Mesenchymal stem cell (in vitro differentiated cells and primary cell): ENCODE measurements around the gene ATP6V1G2.

Source experiments
- DNase-seq: peaks from one replicate; pipeline ENCODE4 v3.0.0-alpha.2; 2013
- H2AFZ ChIP-seq: one replicate; pipeline ENCODE4 v1.6.1; 2013; ENCODE audit warnings: low read depth, mild to moderate bottlenecking, control low read depth, inconsistent platforms, low read length, moderate library complexity
- H2AK5ac ChIP-seq: 2 replicates; pipeline ENCODE4 v1.6.1; 2013; ENCODE audit warnings: low read length, moderate library complexity, mild to moderate bottlenecking, inconsistent platforms; ENCODE audit not compliant: severe bottlenecking
- H2BK120ac ChIP-seq: one replicate; pipeline ENCODE4 v1.6.1; 2013; ENCODE audit warnings: low read depth, mild to moderate bottlenecking, inconsistent platforms, low read length, moderate library complexity
- H2BK12ac ChIP-seq, 2 experiments: one replicate each; pipeline ENCODE4 v1.6.1; 2013; ENCODE audit warnings: inconsistent platforms in 2 of 2, low read length in 2 of 2, mild to moderate bottlenecking in 2 of 2, moderate library complexity in 2 of 2, control low read depth in 1 of 2
- H2BK15ac ChIP-seq: one replicate; pipeline ENCODE4 v1.6.1; 2013; ENCODE audit warnings: mild to moderate bottlenecking, low read depth, inconsistent platforms; ENCODE audit not compliant: poor library complexity, severe bottlenecking
- H2BK5ac ChIP-seq: 2 replicates; pipeline ENCODE4 v1.6.1; 2013; ENCODE audit warnings: low read depth, mild to moderate bottlenecking, low read length, control low read depth, inconsistent platforms; ENCODE audit not compliant: poor library complexity, severe bottlenecking
- H3K14ac ChIP-seq, 2 experiments: one replicate each; pipeline ENCODE4 v1.6.1; 2013; ENCODE audit warnings: inconsistent platforms in 2 of 2, low read length in 2 of 2, control low read depth in 1 of 2, mild to moderate bottlenecking in 1 of 2, moderate library complexity in 1 of 2
- H3K18ac ChIP-seq, 2 experiments: one replicate each; pipeline ENCODE4 v1.6.1; 2013; ENCODE audit warnings: inconsistent platforms in 2 of 2, low read length in 2 of 2, control low read depth in 1 of 2, low read depth in 1 of 2, mild to moderate bottlenecking in 1 of 2
- H3K23ac ChIP-seq, 2 experiments: one replicate each; pipeline ENCODE4 v1.6.1; 2013; ENCODE audit warnings: inconsistent platforms in 2 of 2, low read length in 2 of 2, mild to moderate bottlenecking in 2 of 2, moderate library complexity in 2 of 2, control low read depth in 1 of 2
- H3K27ac ChIP-seq: 2 replicates; pipeline ENCODE4 v1.5.1; 2013; ENCODE audit warnings: mild to moderate bottlenecking, moderate library complexity, low read length, control low read depth, inconsistent platforms; ENCODE audit not compliant: poor library complexity, severe bottlenecking
- H3K27me3 ChIP-seq, 2 experiments: 2 replicates each; pipeline versions ENCODE4 v1.6.1 to v1.7.0; 2013; ENCODE audit warnings: low read length in 2 of 2, mild to moderate bottlenecking in 2 of 2, moderate library complexity in 2 of 2, control low read depth in 1 of 2, inconsistent platforms in 1 of 2; ENCODE audit not compliant: control insufficient read depth in 1 of 2, insufficient read depth in 1 of 2
- H3K36me3 ChIP-seq, 2 experiments: 2 replicates each; pipeline versions ENCODE4 v1.6.1 to v1.7.0; 2013; ENCODE audit warnings: low read length in 2 of 2, control low read depth in 1 of 2, inconsistent platforms in 1 of 2, low read depth in 1 of 2, mild to moderate bottlenecking in 1 of 2; ENCODE audit not compliant: insufficient read depth in 2 of 2, control insufficient read depth in 1 of 2
- H3K4ac ChIP-seq, 2 experiments: one replicate each; pipeline ENCODE4 v1.6.1; 2013; ENCODE audit warnings: inconsistent platforms in 2 of 2, low read length in 2 of 2, mild to moderate bottlenecking in 2 of 2, moderate library complexity in 2 of 2, control low read depth in 1 of 2, low read depth in 1 of 2
- H3K4me1 ChIP-seq: 2 replicates; pipeline ENCODE4 v1.6.1; 2013; ENCODE audit warnings: low read depth, low read length, control low read depth; ENCODE audit not compliant: control insufficient read depth, insufficient read depth
- H3K4me2 ChIP-seq: 2 replicates; pipeline ENCODE4 v1.6.1; 2013; ENCODE audit warnings: low read length, mild to moderate bottlenecking, inconsistent platforms; ENCODE audit not compliant: poor library complexity, severe bottlenecking
- H3K4me3 ChIP-seq, 2 experiments: 2 replicates each; pipeline versions ENCODE4 v1.5.1 to v1.7.0; 2013; ENCODE audit warnings: low read length in 2 of 2, mild to moderate bottlenecking in 2 of 2, control low read depth in 1 of 2, low read depth in 1 of 2; ENCODE audit not compliant: insufficient read depth in 1 of 2
- H3K79me1 ChIP-seq: replicated peaks from 2 replicates; pipeline ENCODE4 v1.6.1; 2013; ENCODE audit warnings: mild to moderate bottlenecking, control low read depth, low read length, inconsistent platforms; ENCODE audit not compliant: poor library complexity, severe bottlenecking
- H3K9ac ChIP-seq: 2 replicates; pipeline ENCODE4 v1.7.0; 2013; ENCODE audit warnings: mild to moderate bottlenecking, low read length, moderate library complexity
- H3K9me3 ChIP-seq: 2 replicates; pipeline ENCODE4 v1.7.0; 2013; ENCODE audit warnings: mild to moderate bottlenecking, low read length; ENCODE audit not compliant: control insufficient read depth
- H4K8ac ChIP-seq: one replicate; pipeline ENCODE4 v1.6.1; 2013; ENCODE audit warnings: inconsistent platforms, mild to moderate bottlenecking, low read length, moderate library complexity
- H4K91ac ChIP-seq: one replicate; pipeline ENCODE4 v1.6.1; 2013; ENCODE audit warnings: mild to moderate bottlenecking, low read length, inconsistent platforms
- WGBS: methylation state at CpG from one replicate; pipeline ENCODE4 v1.1.7; 2013; ENCODE audit warnings: mixed read lengths; 5-methylcytosine and 5-hydroxymethylcytosine counted together

ATP6V1G2 gene

GRCh38 chr6:31579546-31580437 is 33.4 kb upstream of the ATP6V1G2 start:
- Histone ChIP-seq H2BK15ac (peak overlapping the region; percentile 18), H3K23ac (no peak overlapping the region), H2BK120ac (no peak overlapping the region), H2AK5ac (no peak overlapping the region), H3K79me1 (peaks cover 10% of the 10 kb centered on the region), H3K4me1 (peaks cover 22% of the 10 kb centered on the region), H3K14ac (no peak overlapping the region), H3K18ac (no peak overlapping the region), H3K4ac (no peak overlapping the region), H3K4me3 (peak overlapping the region in 1 of 2 experiments; percentile 97), H3K27ac (no peak overlapping the region), H3K36me3 (no peaks in the 10 kb centered on the region), H2BK12ac (no peak overlapping the region), H4K91ac (no peak overlapping the region), H3K9ac (no peak overlapping the region), H4K8ac (no peak overlapping the region), H2AFZ (no peak overlapping the region), H3K4me2 (no peak overlapping the region), H3K27me3 (no peaks in the 10 kb centered on the region), H2BK5ac (no peak overlapping the region), H3K9me3 (no peaks in the 10 kb centered on the region)
- DNase-seq = no peak
- 94% methylated on average over 8 of the region's 8 CpGs for WGBS

GRCh38 chr6:31579119-31579505 is 32.7 kb upstream of the ATP6V1G2 start:
- Histone ChIP-seq H2BK15ac (no peak overlapping the region), H3K9me3 (no peaks in the 10 kb centered on the region), H4K8ac (no peak overlapping the region), H3K14ac (no peak overlapping the region), H3K27me3 (no peaks in the 10 kb centered on the region), H3K4me3 (no peak overlapping the region), H3K4me2 (no peak overlapping the region), H2BK120ac (no peak overlapping the region), H3K23ac (no peak overlapping the region), H4K91ac (no peak overlapping the region), H2BK5ac (no peak overlapping the region), H3K18ac (no peak overlapping the region), H3K4ac (no peak overlapping the region), H2AK5ac (no peak overlapping the region), H2BK12ac (no peak overlapping the region), H3K4me1 (peaks cover 22% of the 10 kb centered on the region), H3K36me3 (no peaks in the 10 kb centered on the region), H3K27ac (no peak overlapping the region), H3K79me1 (peaks cover 10% of the 10 kb centered on the region), H2AFZ (no peak overlapping the region), H3K9ac (no peak overlapping the region)
- WGBS = 92% methylated on average over 3 of the region's 3 CpGs
- no peak for DNase-seq

GRCh38 chr6:31578184-31579118 is 32.0 kb upstream of the ATP6V1G2 start:
- peaks cover 10% of the 10 kb centered on the region for H3K79me1 ChIP-seq
- no peak overlapping the region for H4K91ac ChIP-seq
- peaks cover 22% of the 10 kb centered on the region for H3K4me1 ChIP-seq
- no peak overlapping the region for H3K18ac ChIP-seq
- no peak overlapping the region for H3K4me3 ChIP-seq
- H3K23ac ChIP-seq = no peak overlapping the region
- H3K9me3 ChIP-seq = no peaks in the 10 kb centered on the region
- no peak overlapping the region for H2BK120ac ChIP-seq
- DNase-seq = peak; percentile 38
- H4K8ac ChIP-seq = no peak overlapping the region
- H3K9ac ChIP-seq = no peak overlapping the region
- peaks cover 0 to 6% of the 10 kb centered on the region in 2 experiments for H3K27me3 ChIP-seq
- H2AK5ac ChIP-seq = no peak overlapping the region
- WGBS = 82% methylated on average over 12 of the region's 12 CpGs
- no peak overlapping the region for H3K4me2 ChIP-seq
- H2BK12ac ChIP-seq = no peak overlapping the region
- H3K36me3 ChIP-seq = no peaks in the 10 kb centered on the region
- H3K27ac ChIP-seq = no peak overlapping the region
- no peak overlapping the region for H3K4ac ChIP-seq
- no peak overlapping the region for H2BK5ac ChIP-seq
- no peak overlapping the region for H2AFZ ChIP-seq
- H3K14ac ChIP-seq = no peak overlapping the region
- no peak overlapping the region for H2BK15ac ChIP-seq

GRCh38 chr6:31577579-31577966 is 31.2 kb upstream of the ATP6V1G2 start:
- Histone ChIP-seq H4K8ac (no peak overlapping the region), H3K27me3 (peaks cover 0 to 10% of the 10 kb centered on the region in 2 experiments), H3K4me1 (peaks cover 20% of the 10 kb centered on the region), H2BK5ac (no peak overlapping the region), H2AFZ (no peak overlapping the region), H3K36me3 (no peaks in the 10 kb centered on the region), H3K9me3 (no peaks in the 10 kb centered on the region), H3K27ac (no peak overlapping the region), H3K23ac (no peak overlapping the region), H3K4ac (no peak overlapping the region), H3K9ac (no peak overlapping the region), H4K91ac (no peak overlapping the region), H2BK120ac (no peak overlapping the region), H3K18ac (no peak overlapping the region), H2BK12ac (no peak overlapping the region), H3K14ac (no peak overlapping the region), H3K79me1 (peaks cover 10% of the 10 kb centered on the region), H3K4me3 (no peak overlapping the region), H2AK5ac (no peak overlapping the region), H3K4me2 (no peak overlapping the region), H2BK15ac (no peak overlapping the region)
- DNase-seq = no peak
- WGBS = 94% methylated on average over 2 of the region's 3 CpGs
